Caco-2 (cell line): ENCODE measurements around the gene NFILZ. TPM values are rescaled to one million over a fixed set of nuclear protein-coding genes. Genes with fewer than 3 reads are reported as not detected.

Source experiments
- BruUV-seq: library from RNA; stranded (reverse); fragments of 400-500 nt; replicated peaks from 2 replicates; lab custom pipeline; 2021; lab: Mats Ljungman, UMichigan
- CTCF ChIA-PET: fragments of 300-600 bp; sonication (Branson Sonifier 250); formaldehyde crosslinking; loops from one replicate; lab custom pipeline; 2022; ENCODE audit warnings: antibody characterized with exemption; lab: Charles Lee
- POLR2A ChIA-PET: fragments of 300-600 bp; sonication (Branson Sonifier 250); formaldehyde crosslinking; loops from one replicate; lab custom pipeline; 2022; ENCODE audit warnings: antibody characterized with exemption; lab: Charles Lee
- DNase-seq, 2 experiments: peaks; one replicate each; pipeline versions ENCODE4 v3.0.0 to v3.0.0-alpha.2; 2020 to 2022
- H3K27me3 ChIP-seq: replicated peaks from 2 replicates; pipeline ENCODE4 v1.6.0; 2011; ENCODE audit warnings: low read length; ENCODE audit not compliant: control insufficient read depth, insufficient read depth
- H3K36me3 ChIP-seq: 2 replicates; pipeline ENCODE4 v1.5.1; 2011; ENCODE audit warnings: low read length; ENCODE audit not compliant: control insufficient read depth, insufficient read depth
- H3K4me1 ChIP-seq: fragments of 250-450 bp; sonication (Bioruptor Pico); 2 replicates; pipeline ENCODE4 v1.5.1; 2020; ENCODE audit warnings: mild to moderate bottlenecking
- H3K4me3 ChIP-seq: 2 replicates; pipeline ENCODE4 v1.5.1; 2011; ENCODE audit warnings: low read depth, mild to moderate bottlenecking, control low read depth, low read length
- H3K9me3 ChIP-seq: fragments of 250-450 bp; sonication (Bioruptor Pico); 2 replicates; pipeline ENCODE4 v1.5.1; 2020; ENCODE audit warnings: mild to moderate bottlenecking, moderate library complexity
- H3K27ac Mint-ChIP-seq: one replicate; pipeline ENCODE4 v1.8.0; 2022; ENCODE audit warnings: mixed read lengths; ENCODE audit not compliant: unreplicated experiment
- H3K27me3 Mint-ChIP-seq: one replicate; pipeline ENCODE4 v1.8.0; 2022; ENCODE audit warnings: mixed read lengths; ENCODE audit not compliant: insufficient read depth, unreplicated experiment
- H3K36me3 Mint-ChIP-seq: one replicate; pipeline ENCODE4 v1.8.0; 2022; ENCODE audit warnings: mild to moderate bottlenecking, mixed read lengths; ENCODE audit not compliant: insufficient read depth, unreplicated experiment
- H3K4me1 Mint-ChIP-seq: one replicate; pipeline ENCODE4 v1.8.0; 2022; ENCODE audit warnings: low read depth, mixed read lengths; ENCODE audit not compliant: unreplicated experiment
- H3K4me3 Mint-ChIP-seq: one replicate; pipeline ENCODE4 v1.8.0; 2022; ENCODE audit warnings: mild to moderate bottlenecking, moderate library complexity, mixed read lengths; ENCODE audit not compliant: unreplicated experiment
- H3K9me3 Mint-ChIP-seq: one replicate; pipeline ENCODE4 v1.8.0; 2022; ENCODE audit warnings: mixed read lengths; ENCODE audit not compliant: unreplicated experiment
- intact Hi-C: fragments of 100-400 bp; cut with micrococcal nuclease; formaldehyde crosslinking; loops from one replicate; pipeline ENCODE4 v1.10.0; 2022; ENCODE audit not compliant: unreplicated experiment
- total RNA-seq: library from RNA; stranded (reverse); gene quantifications from 2 replicates; pipeline ENCODE4 v1.2.3, GENCODE V29; 2022
- TF ChIP-seq, protein P1 (sequence below), 2 experiments: fragments of 200-600 bp in 1 of 2; IDR thresholded peaks; 1 replicate in 1 of 2; 2 replicates in 1 of 2; pipeline versions ENCODE4 v1.5.1 to v1.8.0; 2011 to 2022; ENCODE audit warnings: antibody characterized with exemption in 1 of 2, control low read depth in 1 of 2, inconsistent platforms in 1 of 2, low read depth in 1 of 2, low read length in 1 of 2, mild to moderate bottlenecking in 1 of 2, moderate library complexity in 1 of 2; ENCODE audit not compliant: insufficient read depth in 1 of 2, severe bottlenecking in 1 of 2, unreplicated experiment in 1 of 2

NFILZ gene
- total RNA-seq, 1 experiment from 2014 or later: not detected

DNA sequence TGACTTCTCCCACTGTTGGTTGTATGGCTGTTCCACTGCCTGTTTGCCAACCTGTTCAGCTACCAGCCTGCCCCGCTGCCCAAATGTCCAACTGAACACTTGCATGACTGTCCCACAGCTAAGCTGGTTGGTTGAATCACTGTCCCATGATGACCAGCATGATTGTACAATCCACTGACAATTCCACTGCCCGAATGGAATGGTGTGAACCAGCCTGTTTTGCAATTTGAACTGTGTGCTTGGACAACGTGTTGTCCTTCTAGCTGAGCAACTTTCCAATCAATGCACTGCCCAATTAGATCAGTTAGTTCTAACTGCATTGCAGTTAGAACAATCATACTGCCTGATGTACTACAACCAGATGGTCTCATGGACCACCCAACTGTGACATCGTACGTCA is 28.6 kb upstream of the NFILZ start:
- H3K4me3 ChIP-seq: no peak overlapping the region
- H3K4me1 ChIP-seq: no peaks in the 10 kb centered on the region
- no peak for DNase-seq
- H3K36me3 ChIP-seq: no peaks in the 10 kb centered on the region
- Mint-ChIP-seq H3K27ac (no peak overlapping the region), H3K27me3 (peaks cover 3% of the 10 kb centered on the region), H3K4me1 (no peaks in the 10 kb centered on the region), H3K9me3 (peaks cover 13% of the 10 kb centered on the region), H3K4me3 (no peak overlapping the region), H3K36me3 (peaks cover 5% of the 10 kb centered on the region)
- POLR2A ChIA-PET: no interaction called here
- no TSS peak for BruUV-seq
- H3K9me3 ChIP-seq: peaks cover 7% of the 10 kb centered on the region
- no peaks in the 10 kb centered on the region for H3K27me3 ChIP-seq
- intact Hi-C loops: no loop called here
- CTCF ChIA-PET: no interaction called here
- TF ChIP-seq, protein P1, sequence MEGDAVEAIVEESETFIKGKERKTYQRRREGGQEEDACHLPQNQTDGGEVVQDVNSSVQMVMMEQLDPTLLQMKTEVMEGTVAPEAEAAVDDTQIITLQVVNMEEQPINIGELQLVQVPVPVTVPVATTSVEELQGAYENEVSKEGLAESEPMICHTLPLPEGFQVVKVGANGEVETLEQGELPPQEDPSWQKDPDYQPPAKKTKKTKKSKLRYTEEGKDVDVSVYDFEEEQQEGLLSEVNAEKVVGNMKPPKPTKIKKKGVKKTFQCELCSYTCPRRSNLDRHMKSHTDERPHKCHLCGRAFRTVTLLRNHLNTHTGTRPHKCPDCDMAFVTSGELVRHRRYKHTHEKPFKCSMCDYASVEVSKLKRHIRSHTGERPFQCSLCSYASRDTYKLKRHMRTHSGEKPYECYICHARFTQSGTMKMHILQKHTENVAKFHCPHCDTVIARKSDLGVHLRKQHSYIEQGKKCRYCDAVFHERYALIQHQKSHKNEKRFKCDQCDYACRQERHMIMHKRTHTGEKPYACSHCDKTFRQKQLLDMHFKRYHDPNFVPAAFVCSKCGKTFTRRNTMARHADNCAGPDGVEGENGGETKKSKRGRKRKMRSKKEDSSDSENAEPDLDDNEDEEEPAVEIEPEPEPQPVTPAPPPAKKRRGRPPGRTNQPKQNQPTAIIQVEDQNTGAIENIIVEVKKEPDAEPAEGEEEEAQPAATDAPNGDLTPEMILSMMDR (IDR thresholded peaks at IDR 0.05; ENCODE audit: insufficient read depth in 1 of 2, low read depth in 1 of 2, low read length in 1 of 2, severe bottlenecking in 1 of 2, unreplicated experiment in 1 of 2): no peak

- H3K36me3 Mint-ChIP-seq: peaks cover 5% of the 10 kb centered on the region
- BruUV-seq: no TSS peak
- ChIA-PET CTCF (interaction anchor here (0.5 kb wide), 1 partner anchor 10 kb away, joined by 6 read pairs; no protein-coding TSS in a partner anchor), POLR2A (no interaction called here)
- H3K4me3 Mint-ChIP-seq: no peak overlapping the region
- TF ChIP-seq, protein P1 (IDR thresholded peaks at IDR 0.05; ENCODE audit: insufficient read depth in 1 of 2, low read depth in 1 of 2, low read length in 1 of 2, severe bottlenecking in 1 of 2, unreplicated experiment in 1 of 2): no peak
- H3K36me3 ChIP-seq: no peaks in the 10 kb centered on the region
- H3K4me3 ChIP-seq: no peak overlapping the region
- H3K9me3 ChIP-seq: peaks cover 7% of the 10 kb centered on the region
- H3K27ac Mint-ChIP-seq: no peak overlapping the region
- H3K27me3 Mint-ChIP-seq: no peaks in the 10 kb centered on the region
- no peaks in the 10 kb centered on the region for H3K4me1 ChIP-seq
- peaks cover 13% of the 10 kb centered on the region for H3K9me3 Mint-ChIP-seq
- H3K27me3 ChIP-seq: no peaks in the 10 kb centered on the region
- intact Hi-C loops: no loop called here
- DNase-seq: no peak
- H3K4me1 Mint-ChIP-seq: no peaks in the 10 kb centered on the region
These were observed 24.9 kb upstream of the NFILZ start for GRCh38 chr19:8605514-8605913.

GRCh38 chr19:8607386-8607785 is 23.0 kb upstream of the NFILZ start:
- TF ChIP-seq, protein P1 (IDR thresholded peaks at IDR 0.05; ENCODE audit: insufficient read depth in 1 of 2, low read depth in 1 of 2, low read length in 1 of 2, severe bottlenecking in 1 of 2, unreplicated experiment in 1 of 2): no peak
- ChIA-PET POLR2A (no interaction called here), CTCF (no interaction called here)
- no peaks in the 10 kb centered on the region for H3K36me3 Mint-ChIP-seq
- Histone ChIP-seq H3K4me1 (no peaks in the 10 kb centered on the region), H3K9me3 (peaks cover 7% of the 10 kb centered on the region), H3K27me3 (no peaks in the 10 kb centered on the region), H3K4me3 (no peak overlapping the region), H3K36me3 (no peaks in the 10 kb centered on the region)
- peaks cover 5% of the 10 kb centered on the region for H3K9me3 Mint-ChIP-seq
- H3K27me3 Mint-ChIP-seq: no peaks in the 10 kb centered on the region
- no peaks in the 10 kb centered on the region for H3K4me1 Mint-ChIP-seq
- intact Hi-C loops: no loop called here
- DNase-seq: no peak
- no TSS peak for BruUV-seq
- H3K27ac Mint-ChIP-seq: no peak overlapping the region
- no peak overlapping the region for H3K4me3 Mint-ChIP-seq
